ENCODE data around the gene BOK.

DNA sequence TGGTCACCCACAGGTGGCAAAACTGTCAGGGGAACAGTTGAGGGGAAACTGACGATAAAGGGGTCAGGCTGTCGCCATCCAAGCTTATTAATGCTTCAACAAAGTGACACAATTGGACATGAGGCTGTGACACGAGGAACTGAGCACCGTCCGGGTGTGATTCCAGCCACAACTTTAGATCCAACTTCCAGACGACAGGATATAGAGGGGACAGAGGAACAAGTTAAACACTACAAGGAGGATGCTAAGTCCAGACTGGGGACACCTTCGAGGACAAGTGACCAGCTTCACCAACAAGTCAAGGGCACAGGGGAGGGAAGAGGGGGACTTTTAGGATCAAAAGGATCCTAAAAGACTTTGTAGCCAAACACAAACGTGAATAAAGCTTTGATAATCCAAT, 23.8 kb downstream of the BOK start:
- TF ChIP-seq, protein P1, sequence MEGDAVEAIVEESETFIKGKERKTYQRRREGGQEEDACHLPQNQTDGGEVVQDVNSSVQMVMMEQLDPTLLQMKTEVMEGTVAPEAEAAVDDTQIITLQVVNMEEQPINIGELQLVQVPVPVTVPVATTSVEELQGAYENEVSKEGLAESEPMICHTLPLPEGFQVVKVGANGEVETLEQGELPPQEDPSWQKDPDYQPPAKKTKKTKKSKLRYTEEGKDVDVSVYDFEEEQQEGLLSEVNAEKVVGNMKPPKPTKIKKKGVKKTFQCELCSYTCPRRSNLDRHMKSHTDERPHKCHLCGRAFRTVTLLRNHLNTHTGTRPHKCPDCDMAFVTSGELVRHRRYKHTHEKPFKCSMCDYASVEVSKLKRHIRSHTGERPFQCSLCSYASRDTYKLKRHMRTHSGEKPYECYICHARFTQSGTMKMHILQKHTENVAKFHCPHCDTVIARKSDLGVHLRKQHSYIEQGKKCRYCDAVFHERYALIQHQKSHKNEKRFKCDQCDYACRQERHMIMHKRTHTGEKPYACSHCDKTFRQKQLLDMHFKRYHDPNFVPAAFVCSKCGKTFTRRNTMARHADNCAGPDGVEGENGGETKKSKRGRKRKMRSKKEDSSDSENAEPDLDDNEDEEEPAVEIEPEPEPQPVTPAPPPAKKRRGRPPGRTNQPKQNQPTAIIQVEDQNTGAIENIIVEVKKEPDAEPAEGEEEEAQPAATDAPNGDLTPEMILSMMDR (IDR thresholded peaks at IDR 0.05), result no peak
- no peak for TF ChIP-seq POLR2A (IDR thresholded peaks at IDR 0.05)

Measured in tibial nerve (tissue), 3 donors.